HepG2 (cell line): ENCODE data around the gene PRR29. TPM values are rescaled to one million over a fixed set of nuclear protein-coding genes. Genes with fewer than 3 reads are reported as not detected.
A peak's percentile ranks its signal among the peaks of the same experiment; 100 is the strongest.

ENCODE experiments used
- ATAC-seq: fragments of 200-7000 bp; cut with Tn5 transposase; 3 replicates; pipeline ENCODE4 v1.9.1; 2020; ENCODE audit warnings: mild to moderate bottlenecking, moderate library complexity
- BruUV-seq: library from RNA; stranded (reverse); fragments of 400-500 nt; replicated peaks from 2 replicates; lab custom pipeline; 2021; lab: Mats Ljungman, UMichigan
- CTCF ChIA-PET: fragments of 300-600 bp; formaldehyde crosslinking; extraction: SDS; loops from one replicate; lab custom pipeline; 2021; ENCODE audit warnings: low total read pairs, inconsistent platforms, low intra/inter-chr PET ratio; lab: Yijun Ruan, JAX
- POLR2A ChIA-PET: fragments of 350-600 bp; sonication (Branson Sonifier 250); formaldehyde crosslinking; loops from one replicate; lab custom pipeline; 2020; ENCODE audit warnings: antibody characterized with exemption, inconsistent platforms; lab: Yijun Ruan, JAX
- DNase-seq: peaks from one replicate; pipeline ENCODE4 v3.0.0-alpha.2; 2015; ENCODE audit warnings: low spot score
- FAIRE-seq: peaks from 3 replicates; lab custom pipeline; 2011; peaks lifted over from hg19 to GRCh38; lab: Jason Lieb, UNC
- H2AFZ ChIP-seq: one replicate; pipeline ENCODE4 v1.6.1; 2011; ENCODE audit warnings: low read length, inconsistent platforms
- H3K27ac ChIP-seq: fragments of 300-600 bp; 3 replicates; pipeline ENCODE4 v1.8.0; 2011; ENCODE audit warnings: mixed run types, mild to moderate bottlenecking, mixed read lengths, low read length, inconsistent platforms; ENCODE audit not compliant: insufficient read depth; ENCODE audit errors: extremely low read length
- H3K27me3 ChIP-seq, 2 experiments: fragments of 200-600 bp in 1 of 2; 2 replicates in 1 of 2; 3 replicates in 1 of 2; pipeline versions ENCODE4 v1.6.0 to v1.8.0; 2011; ENCODE audit warnings: low read length in 2 of 2, mild to moderate bottlenecking in 2 of 2, moderate library complexity in 2 of 2, inconsistent platforms in 1 of 2; ENCODE audit not compliant: insufficient read depth in 2 of 2, control insufficient read depth in 1 of 2
- H3K36me3 ChIP-seq, 2 experiments: fragments of 200-600 bp in 1 of 2; replicated peaks in 1 of 2; 2 replicates in 1 of 2; 3 replicates in 1 of 2; pipeline versions ENCODE4 v1.5.1 to v1.8.0; 2011; ENCODE audit warnings: low read length in 2 of 2, inconsistent platforms in 1 of 2; ENCODE audit not compliant: insufficient read depth in 2 of 2, control insufficient read depth in 1 of 2
- H3K4me1 ChIP-seq: 2 replicates; pipeline ENCODE4 v1.5.1; 2012; ENCODE audit warnings: low read length, inconsistent platforms; ENCODE audit not compliant: insufficient read depth
- H3K4me2 ChIP-seq: 2 replicates; pipeline ENCODE4 v1.6.0; 2011; ENCODE audit warnings: low read depth, low read length, inconsistent platforms
- H3K4me3 ChIP-seq, 3 experiments: fragments of 200-600 bp in 1 of 3; sonication (generic), shearing (Covaris generic) in 1 of 3; replicated peaks in 1 of 3; 2 replicates each; pipeline ENCODE4 v1.5.1; 2011 to 2016; ENCODE audit warnings: low read length in 3 of 3, inconsistent platforms in 2 of 3, low read depth in 2 of 3, mild to moderate bottlenecking in 2 of 3, control low read depth in 1 of 3, mixed read lengths in 1 of 3; ENCODE audit not compliant: insufficient read depth in 1 of 3
- H3K79me2 ChIP-seq: one replicate; pipeline ENCODE4 v1.6.1; 2011; ENCODE audit warnings: low read length, inconsistent platforms; ENCODE audit not compliant: insufficient read depth
- H3K9ac ChIP-seq: 2 replicates; pipeline ENCODE4 v1.6.0; 2011; ENCODE audit warnings: mild to moderate bottlenecking, low read depth, low read length, inconsistent platforms; ENCODE audit not compliant: insufficient read depth
- H3K9me3 ChIP-seq: 2 replicates; pipeline ENCODE4 v1.5.1; 2012; ENCODE audit warnings: mild to moderate bottlenecking, low read length
- H4K20me1 ChIP-seq: 2 replicates; pipeline ENCODE4 v1.6.0; 2011; ENCODE audit warnings: inconsistent platforms, mild to moderate bottlenecking, low read length, moderate library complexity; ENCODE audit not compliant: insufficient read depth
- RNF219 ChIP-seq: sonication (generic); formaldehyde crosslinking; IDR thresholded peaks from 2 replicates; pipeline ENCODE4 v1.5.0; 2020; ENCODE audit warnings: mild to moderate bottlenecking, missing genetic modification reagents
- TAF1 ChIP-seq: sonication (generic); formaldehyde crosslinking; IDR thresholded peaks from 2 replicates; pipeline ENCODE4 v1.4.0; 2020; ENCODE audit warnings: missing genetic modification reagents
- TOPORS ChIP-seq: sonication (generic); formaldehyde crosslinking; IDR thresholded peaks from 2 replicates; pipeline ENCODE4 v1.8.0; 2023; ENCODE audit warnings: mild to moderate bottlenecking, missing genetic modification reagents
- U2AF1 ChIP-seq: fragments of 200-400 bp; formaldehyde crosslinking; optimal IDR thresholded peaks from 2 replicates; pipeline ENCODE3; 2017; ENCODE audit warnings: mild to moderate bottlenecking, low read depth, low read length
- ZKSCAN1 ChIP-seq: fragments of 150-350 bp; IDR thresholded peaks from 2 replicates; pipeline ENCODE4 v1.6.1; 2014; ENCODE audit warnings: low read length
- ZNF276 ChIP-seq: sonication (generic); formaldehyde crosslinking; IDR thresholded peaks from 2 replicates; pipeline ENCODE4 v1.4.0; 2020; ENCODE audit warnings: mild to moderate bottlenecking, low read depth, missing genetic modification reagents
- ZNF670 ChIP-seq: sonication (generic); formaldehyde crosslinking; IDR thresholded peaks from 2 replicates; pipeline ENCODE4 v1.8.0; 2022; ENCODE audit warnings: mild to moderate bottlenecking, missing genetic modification reagents, borderline replicate concordance
- WGBS: methylation state at CpG from one replicate; pipeline ENCODE4 v1.1.6; 2017; ENCODE audit warnings: low lambda C conversion rate; 5-methylcytosine and 5-hydroxymethylcytosine counted together
- in situ Hi-C: cut with HindIII; loops from 2 replicates; pipeline ENCODE4 v1.10.0; 2017; ENCODE audit warnings: low pct_unique_long_range_greater_than_20kb; ENCODE audit not compliant: extremely low pct_ligation_motif_present
- intact Hi-C: fragments of 100-400 bp; cut with micrococcal nuclease; formaldehyde crosslinking; loops from one replicate; pipeline ENCODE4 v1.10.0; 2022; ENCODE audit not compliant: unreplicated experiment
- polyA plus RNA-seq, 8 experiments: library from polyadenylated mRNA; depleted of rRNA in 3 of 8; stranded (reverse) in 7 of 8; unstranded in 1 of 8; fragments of >200 nt; fragmentation: Illumina TruSeq in 4 of 8; extraction: Trizol in 4 of 8; gene quantifications; 2 replicates each; pipeline versions ENCODE4 v1.2.1 to v1.2.3, GENCODE V29; 2011 to 2016; ENCODE audit warnings: low read depth in 4 of 8, missing spikeins in 1 of 8, mixed read lengths in 1 of 8; ENCODE audit not compliant: insufficient read depth in 1 of 8
- total RNA-seq, 5 experiments: library from RNA; depleted of rRNA; stranded (reverse); fragments of >200 nt; fragmentation: Illumina TruSeq; extraction: Trizol; gene quantifications; 2 replicates each; pipeline ENCODE4 v1.2.3, GENCODE V29; 2016; ENCODE audit warnings: low read depth in 1 of 5
- TF ChIP-seq, protein P1 (sequence below): IDR thresholded peaks from 2 replicates; pipeline ENCODE4 v1.6.1; 2012; ENCODE audit warnings: low read length, improper control_type of control experiment
- TF ChIP-seq, protein P2 (sequence below): sonication (generic); formaldehyde crosslinking; IDR thresholded peaks from 2 replicates; pipeline ENCODE4 v1.9.0; 2021; ENCODE audit warnings: missing genetic modification reagents, borderline replicate concordance
- TF ChIP-seq, protein P3 (sequence below): sonication (generic); formaldehyde crosslinking; IDR thresholded peaks from 2 replicates; pipeline ENCODE4 v1.8.0; 2022; ENCODE audit warnings: mild to moderate bottlenecking, missing genetic modification reagents, borderline replicate concordance

PRR29 gene
- total and polyA plus RNA-seq, 2 of the 13 experiments (the other 11 are each of a cell fraction or from before 2014, with no cell fraction given), result 0.07 to 0.20 TPM

GRCh38 chr17:64036198-64036922 lies 38.2 kb downstream of the PRR29 start:
- no TSS peak for BruUV-seq
- no peak overlapping the region for H2AFZ ChIP-seq
- no peaks in the 10 kb centered on the region for H4K20me1 ChIP-seq
- H3K4me1 ChIP-seq, result peaks cover under 1% of the 10 kb centered on the region
- H3K27ac ChIP-seq, result no peak overlapping the region
- 70% methylated on average over 14 of the region's 14 CpGs for WGBS
- peak overlapping the region; percentile 19; the same call in 1 of the 2 replicates for H3K4me2 ChIP-seq
- H3K79me2 ChIP-seq, result no peaks in the 10 kb centered on the region
- FAIRE-seq (peak; percentile 87), DNase-seq (peak; percentile 25), ATAC-seq (peak; percentile 83)
- intact Hi-C loops (no loop called here), in situ Hi-C loops (no loop called here)
- ChIA-PET CTCF (no interaction called here), POLR2A (interaction anchor here (0.9 to 1.3 kb wide), 2 partner anchors 109 to 110 kb away, joined by 3 to 6 read pairs; no protein-coding TSS in a partner anchor)
- H3K9me3 ChIP-seq, result no peaks in the 10 kb centered on the region
- peaks cover 0 to 1% of the 10 kb centered on the region in 2 experiments; a peak in 2 of 5 replicates for H3K36me3 ChIP-seq
- no peaks in the 10 kb centered on the region for H3K27me3 ChIP-seq
- H3K4me3 ChIP-seq, result no peak overlapping the region
- no peak overlapping the region for H3K9ac ChIP-seq
- TF ChIP-seq TOPORS (CRISPR knock-in tag), result 0 out of 2 replicates have a peak, but pooled peaks have one; percentile 23
- no peak; the same call in 1 of the 2 replicates for TF ChIP-seq ZNF276 (CRISPR knock-in tag)
- no peak for TF ChIP-seq U2AF1
- TF ChIP-seq ZNF670 (CRISPR knock-in tag), result no peak
- no peak for TF ChIP-seq ZKSCAN1
- TF ChIP-seq, protein P1, sequence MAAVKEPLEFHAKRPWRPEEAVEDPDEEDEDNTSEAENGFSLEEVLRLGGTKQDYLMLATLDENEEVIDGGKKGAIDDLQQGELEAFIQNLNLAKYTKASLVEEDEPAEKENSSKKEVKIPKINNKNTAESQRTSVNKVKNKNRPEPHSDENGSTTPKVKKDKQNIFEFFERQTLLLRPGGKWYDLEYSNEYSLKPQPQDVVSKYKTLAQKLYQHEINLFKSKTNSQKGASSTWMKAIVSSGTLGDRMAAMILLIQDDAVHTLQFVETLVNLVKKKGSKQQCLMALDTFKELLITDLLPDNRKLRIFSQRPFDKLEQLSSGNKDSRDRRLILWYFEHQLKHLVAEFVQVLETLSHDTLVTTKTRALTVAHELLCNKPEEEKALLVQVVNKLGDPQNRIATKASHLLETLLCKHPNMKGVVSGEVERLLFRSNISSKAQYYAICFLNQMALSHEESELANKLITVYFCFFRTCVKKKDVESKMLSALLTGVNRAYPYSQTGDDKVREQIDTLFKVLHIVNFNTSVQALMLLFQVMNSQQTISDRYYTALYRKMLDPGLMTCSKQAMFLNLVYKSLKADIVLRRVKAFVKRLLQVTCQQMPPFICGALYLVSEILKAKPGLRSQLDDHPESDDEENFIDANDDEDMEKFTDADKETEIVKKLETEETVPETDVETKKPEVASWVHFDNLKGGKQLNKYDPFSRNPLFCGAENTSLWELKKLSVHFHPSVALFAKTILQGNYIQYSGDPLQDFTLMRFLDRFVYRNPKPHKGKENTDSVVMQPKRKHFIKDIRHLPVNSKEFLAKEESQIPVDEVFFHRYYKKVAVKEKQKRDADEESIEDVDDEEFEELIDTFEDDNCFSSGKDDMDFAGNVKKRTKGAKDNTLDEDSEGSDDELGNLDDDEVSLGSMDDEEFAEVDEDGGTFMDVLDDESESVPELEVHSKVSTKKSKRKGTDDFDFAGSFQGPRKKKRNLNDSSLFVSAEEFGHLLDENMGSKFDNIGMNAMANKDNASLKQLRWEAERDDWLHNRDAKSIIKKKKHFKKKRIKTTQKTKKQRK, result no peak
- no peak for TF ChIP-seq RNF219 (CRISPR knock-in tag)
- no peak for TF ChIP-seq TAF1
- TF ChIP-seq, protein P2, sequence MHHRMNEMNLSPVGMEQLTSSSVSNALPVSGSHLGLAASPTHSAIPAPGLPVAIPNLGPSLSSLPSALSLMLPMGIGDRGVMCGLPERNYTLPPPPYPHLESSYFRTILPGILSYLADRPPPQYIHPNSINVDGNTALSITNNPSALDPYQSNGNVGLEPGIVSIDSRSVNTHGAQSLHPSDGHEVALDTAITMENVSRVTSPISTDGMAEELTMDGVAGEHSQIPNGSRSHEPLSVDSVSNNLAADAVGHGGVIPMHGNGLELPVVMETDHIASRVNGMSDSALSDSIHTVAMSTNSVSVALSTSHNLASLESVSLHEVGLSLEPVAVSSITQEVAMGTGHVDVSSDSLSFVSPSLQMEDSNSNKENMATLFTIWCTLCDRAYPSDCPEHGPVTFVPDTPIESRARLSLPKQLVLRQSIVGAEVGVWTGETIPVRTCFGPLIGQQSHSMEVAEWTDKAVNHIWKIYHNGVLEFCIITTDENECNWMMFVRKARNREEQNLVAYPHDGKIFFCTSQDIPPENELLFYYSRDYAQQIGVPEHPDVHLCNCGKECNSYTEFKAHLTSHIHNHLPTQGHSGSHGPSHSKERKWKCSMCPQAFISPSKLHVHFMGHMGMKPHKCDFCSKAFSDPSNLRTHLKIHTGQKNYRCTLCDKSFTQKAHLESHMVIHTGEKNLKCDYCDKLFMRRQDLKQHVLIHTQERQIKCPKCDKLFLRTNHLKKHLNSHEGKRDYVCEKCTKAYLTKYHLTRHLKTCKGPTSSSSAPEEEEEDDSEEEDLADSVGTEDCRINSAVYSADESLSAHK (CRISPR knock-in tag), result peak; percentile 62; the same call in 1 of the 2 replicates
- TF ChIP-seq, protein P3, sequence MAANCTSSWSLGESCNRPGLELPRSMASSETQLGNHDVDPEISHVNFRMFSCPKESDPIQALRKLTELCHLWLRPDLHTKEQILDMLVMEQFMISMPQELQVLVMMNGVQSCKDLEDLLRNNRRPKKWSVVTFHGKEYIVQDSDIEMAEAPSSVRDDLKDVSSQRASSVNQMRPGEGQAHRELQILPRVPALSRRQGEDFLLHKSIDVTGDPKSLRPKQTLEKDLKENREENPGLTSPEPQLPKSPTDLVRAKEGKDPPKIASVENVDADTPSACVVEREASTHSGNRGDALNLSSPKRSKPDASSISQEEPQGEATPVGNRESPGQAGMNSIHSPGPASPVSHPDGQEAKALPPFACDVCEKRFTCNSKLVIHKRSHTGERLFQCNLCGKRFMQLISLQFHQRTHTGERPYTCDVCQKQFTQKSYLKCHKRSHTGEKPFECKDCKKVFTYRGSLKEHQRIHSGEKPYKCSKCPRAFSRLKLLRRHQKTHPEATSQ (CRISPR knock-in tag), result no peak
